Fibroblast of pulmonary artery (primary cell): ENCODE data around the gene OGDH.

Experiments used
- DNase-seq: peaks from one replicate; pipeline ENCODE4 v3.0.0-alpha.2; 2010; ENCODE audit warnings: low read depth
- H3K4me3 ChIP-seq: replicated peaks from 2 replicates; pipeline ENCODE4 v1.5.1; 2011; ENCODE audit warnings: low read depth, mild to moderate bottlenecking, control low read depth, low read length, moderate library complexity
- TF ChIP-seq, protein P1 (sequence below): IDR thresholded peaks from 2 replicates; pipeline ENCODE4 v1.5.1; 2011; ENCODE audit warnings: mild to moderate bottlenecking, control low read depth, low read length, inconsistent platforms; ENCODE audit errors: missing control alignments

Gene OGDH

DNA sequence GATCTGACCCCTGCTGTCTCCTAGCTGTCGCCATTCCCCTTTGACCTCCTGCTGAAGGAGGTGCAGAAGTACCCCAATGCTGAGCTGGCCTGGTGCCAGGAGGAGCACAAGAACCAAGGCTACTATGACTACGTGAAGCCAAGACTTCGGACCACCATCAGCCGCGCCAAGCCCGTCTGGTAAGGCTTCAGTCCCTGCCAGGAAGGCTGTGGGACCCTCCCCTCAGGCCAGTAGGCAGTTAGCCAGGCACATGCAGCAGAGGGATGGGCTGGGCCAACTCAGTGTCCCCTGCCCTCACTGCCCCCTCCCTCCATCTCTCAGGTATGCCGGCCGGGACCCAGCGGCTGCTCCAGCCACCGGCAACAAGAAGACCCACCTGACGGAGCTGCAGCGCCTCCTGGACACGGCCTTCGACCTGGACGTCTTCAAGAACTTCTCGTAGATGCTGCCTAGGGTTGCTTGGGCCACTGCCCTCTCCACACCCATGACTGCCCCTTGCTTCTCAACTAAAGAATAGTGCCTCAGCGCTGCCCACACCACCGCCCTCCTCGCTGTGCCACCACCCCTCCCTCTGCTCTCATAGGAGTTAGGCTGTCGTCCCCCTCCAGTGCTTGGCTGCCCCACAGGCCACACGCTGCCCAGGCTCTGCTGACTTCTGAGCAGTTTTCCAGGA is 101.3 kb downstream of the OGDH start:
- TF ChIP-seq, protein P1, sequence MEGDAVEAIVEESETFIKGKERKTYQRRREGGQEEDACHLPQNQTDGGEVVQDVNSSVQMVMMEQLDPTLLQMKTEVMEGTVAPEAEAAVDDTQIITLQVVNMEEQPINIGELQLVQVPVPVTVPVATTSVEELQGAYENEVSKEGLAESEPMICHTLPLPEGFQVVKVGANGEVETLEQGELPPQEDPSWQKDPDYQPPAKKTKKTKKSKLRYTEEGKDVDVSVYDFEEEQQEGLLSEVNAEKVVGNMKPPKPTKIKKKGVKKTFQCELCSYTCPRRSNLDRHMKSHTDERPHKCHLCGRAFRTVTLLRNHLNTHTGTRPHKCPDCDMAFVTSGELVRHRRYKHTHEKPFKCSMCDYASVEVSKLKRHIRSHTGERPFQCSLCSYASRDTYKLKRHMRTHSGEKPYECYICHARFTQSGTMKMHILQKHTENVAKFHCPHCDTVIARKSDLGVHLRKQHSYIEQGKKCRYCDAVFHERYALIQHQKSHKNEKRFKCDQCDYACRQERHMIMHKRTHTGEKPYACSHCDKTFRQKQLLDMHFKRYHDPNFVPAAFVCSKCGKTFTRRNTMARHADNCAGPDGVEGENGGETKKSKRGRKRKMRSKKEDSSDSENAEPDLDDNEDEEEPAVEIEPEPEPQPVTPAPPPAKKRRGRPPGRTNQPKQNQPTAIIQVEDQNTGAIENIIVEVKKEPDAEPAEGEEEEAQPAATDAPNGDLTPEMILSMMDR = no peak
- DNase-seq = no peak
- no peak overlapping the region for H3K4me3 ChIP-seq

DNA sequence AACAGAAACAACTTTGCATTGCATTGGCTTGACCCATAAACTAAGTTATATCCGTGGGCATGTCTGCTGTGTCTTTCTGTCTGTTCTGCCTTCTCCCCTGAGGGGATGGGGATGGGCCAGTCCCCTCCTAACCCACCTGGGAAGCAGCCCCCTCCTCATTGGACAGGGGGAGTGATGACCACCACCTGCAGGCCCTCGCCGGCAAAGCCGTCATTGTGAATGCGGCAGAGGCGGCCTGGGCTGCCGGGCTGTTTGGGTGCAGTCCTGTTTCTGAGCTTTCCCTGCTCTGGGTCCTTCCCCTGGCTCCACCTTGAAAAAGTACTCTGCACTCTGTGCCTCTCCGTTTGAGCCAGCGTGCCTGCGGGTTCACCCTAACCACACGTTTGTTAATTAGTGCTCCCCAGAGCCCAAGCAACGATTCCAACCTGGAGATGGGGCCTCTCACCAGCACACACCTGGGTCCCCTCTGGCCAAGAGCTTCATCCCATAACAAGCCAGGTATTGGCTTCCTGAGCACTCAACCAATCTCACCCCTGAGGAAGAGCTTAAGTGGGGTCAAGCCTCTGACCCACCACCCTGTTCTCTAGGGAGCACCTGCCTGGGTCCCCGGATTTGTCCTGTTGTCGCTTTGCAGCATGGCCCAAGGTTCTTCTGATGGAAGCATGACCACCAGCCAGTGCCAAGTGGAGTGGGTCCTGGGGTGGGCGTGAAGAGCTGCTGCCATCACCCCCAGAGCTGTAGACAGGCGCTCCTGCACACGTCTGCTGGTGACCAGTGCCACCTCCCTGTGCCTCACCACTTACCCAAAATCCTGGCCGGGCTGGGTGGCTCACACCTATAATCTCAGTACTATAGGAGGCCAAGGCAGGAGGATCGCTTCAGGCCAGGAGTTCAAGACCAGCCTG is 102.8 kb downstream of the OGDH start:
- TF ChIP-seq, protein P1 = no peak
- H3K4me3 ChIP-seq = no peak overlapping the region
- DNase-seq = no peak

DNA sequence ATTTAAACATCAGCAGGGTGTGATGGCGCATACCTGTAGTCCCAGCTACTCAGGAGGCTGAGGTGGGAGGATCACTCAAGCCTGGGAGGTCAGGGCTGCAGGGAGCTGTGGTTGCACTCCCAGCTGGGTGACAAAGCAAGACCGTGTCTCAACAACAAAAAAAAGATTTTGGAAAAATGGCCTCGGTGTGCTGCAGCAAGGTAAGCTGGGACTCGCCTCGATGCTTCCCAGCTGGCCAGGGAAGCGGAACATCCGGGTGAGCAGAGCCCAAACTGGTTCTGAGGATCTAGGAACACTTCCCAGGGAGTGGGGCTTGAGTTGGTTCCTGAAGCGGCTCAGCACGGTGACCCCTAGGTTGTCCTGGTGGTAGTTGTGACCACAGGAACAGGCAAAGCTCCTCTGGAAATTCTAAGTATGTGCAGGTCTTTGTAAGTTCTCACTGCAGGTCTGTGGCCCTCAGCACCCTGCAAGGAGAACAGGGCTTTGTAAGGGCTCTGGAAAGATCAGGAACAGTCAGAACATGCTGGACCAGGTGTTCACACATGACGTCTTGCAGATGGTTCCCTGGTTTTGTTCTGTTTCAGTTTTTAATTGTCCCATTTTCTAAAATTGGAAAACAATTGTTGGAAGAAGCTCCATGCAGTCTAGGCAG is 103.6 kb downstream of the OGDH start:
- TF ChIP-seq, protein P1 = no peak
- H3K4me3 ChIP-seq = no peak overlapping the region
- DNase-seq = no peak

DNA sequence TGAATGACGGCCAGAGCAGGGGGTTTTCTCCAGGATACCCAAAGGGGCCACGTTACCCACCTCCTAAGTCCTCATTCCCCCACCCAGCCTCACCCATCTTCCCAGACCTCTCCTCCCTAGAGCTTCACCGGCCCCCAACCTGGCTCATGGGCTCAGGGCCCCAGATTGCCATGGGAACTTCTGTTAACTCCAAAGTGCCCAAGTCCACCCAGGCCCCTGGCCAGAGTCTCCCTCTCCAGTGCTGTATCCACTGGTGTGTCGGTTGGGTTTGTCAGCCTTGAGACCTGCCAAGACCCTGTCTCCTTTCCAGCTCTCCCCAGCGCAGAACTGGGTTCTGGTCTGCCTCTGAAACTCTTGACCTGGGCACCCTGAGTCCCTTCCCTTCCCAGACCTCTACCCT is 105.1 kb downstream of the OGDH start:
- H3K4me3 ChIP-seq = no peak overlapping the region
- no peak for DNase-seq
- TF ChIP-seq, protein P1 = no peak

DNA sequence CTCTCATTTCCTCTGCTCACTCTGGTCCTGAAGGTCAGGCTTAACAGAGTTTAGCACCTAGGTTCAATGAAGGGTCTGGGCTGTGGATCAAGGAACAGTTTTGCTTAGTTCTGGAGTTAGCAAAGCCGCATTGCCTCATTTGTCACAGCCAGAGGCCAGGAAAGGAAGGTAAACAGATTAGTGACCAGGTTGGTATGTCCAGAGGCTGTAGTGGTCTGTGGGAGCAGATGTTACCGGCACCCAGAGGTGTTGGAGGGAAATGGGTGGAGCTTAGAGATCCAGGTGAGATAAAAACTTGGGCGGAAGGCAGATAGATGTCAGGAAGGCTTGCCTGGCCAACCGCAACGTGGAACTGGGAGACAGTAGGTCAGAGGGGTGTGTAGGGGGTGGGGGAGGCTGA is 105.6 kb downstream of the OGDH start:
- DNase-seq = no peak
- H3K4me3 ChIP-seq = no peak overlapping the region
- TF ChIP-seq, protein P1 = no peak

DNA sequence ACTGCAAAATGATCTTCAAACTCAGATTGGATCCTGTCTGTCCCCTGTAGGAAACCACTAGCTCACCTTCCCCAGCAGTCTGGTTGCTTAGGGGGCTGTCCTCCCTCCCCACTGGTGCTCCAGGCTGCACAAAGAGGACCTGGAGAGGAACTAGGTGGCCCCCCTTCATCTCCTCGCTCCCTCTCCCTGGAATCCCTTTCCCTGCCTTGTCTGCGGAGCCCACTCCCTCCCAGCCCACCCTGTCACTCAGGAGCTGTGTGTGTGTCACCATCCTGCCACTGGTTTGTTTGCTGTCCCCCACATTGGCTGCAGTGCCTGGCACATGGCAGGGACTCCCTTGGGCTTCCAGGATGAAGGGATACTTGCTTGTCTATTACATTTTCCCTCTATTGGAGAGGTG is 106.7 kb downstream of the OGDH start:
- TF ChIP-seq, protein P1 = no peak
- H3K4me3 ChIP-seq = no peak overlapping the region

More for the DNA sequence above, 106.7 kb downstream of the OGDH start:
- no peak for DNase-seq
